HEK293 (cell line): ENCODE measurements around the gene GBA2.

ENCODE experiments used
- KLF7 ChIP-seq: fragments of 450-650 bp; formaldehyde crosslinking; IDR thresholded peaks from 2 replicates; pipeline ENCODE4 v1.5.1; 2016; ENCODE audit warnings: missing biosample characterization, missing genetic modification characterization, borderline replicate concordance
- KLF8 ChIP-seq: fragments of 450-650 bp; formaldehyde crosslinking; IDR thresholded peaks from 2 replicates; pipeline ENCODE4 v1.5.1; 2016; ENCODE audit warnings: missing biosample characterization, missing genetic modification characterization
- OVOL3 ChIP-seq: fragments of 450-650 bp; formaldehyde crosslinking; IDR thresholded peaks from 2 replicates; pipeline ENCODE4 v1.5.1; 2016; ENCODE audit warnings: missing biosample characterization, missing genetic modification characterization
- RBAK ChIP-seq: fragments of 450-650 bp; formaldehyde crosslinking; IDR thresholded peaks from 2 replicates; pipeline ENCODE4 v1.5.1; 2016; ENCODE audit warnings: missing biosample characterization, missing genetic modification characterization
- SP2 ChIP-seq: fragments of 450-650 bp; formaldehyde crosslinking; IDR thresholded peaks from 2 replicates; pipeline ENCODE4 v1.5.1; 2016; ENCODE audit warnings: missing biosample characterization, missing genetic modification characterization
- ZBTB20 ChIP-seq: fragments of 450-650 bp; formaldehyde crosslinking; IDR thresholded peaks from 2 replicates; pipeline ENCODE4 v1.5.1; 2016; ENCODE audit warnings: missing biosample characterization, missing genetic modification characterization
- ZBTB7A ChIP-seq: fragments of 450-650 bp; formaldehyde crosslinking; IDR thresholded peaks from 2 replicates; pipeline ENCODE4 v1.5.1; 2016; ENCODE audit warnings: low read depth, missing biosample characterization, missing genetic modification characterization
- ZNF121 ChIP-seq: fragments of 450-650 bp; formaldehyde crosslinking; IDR thresholded peaks from 2 replicates; pipeline ENCODE4 v1.5.1; 2016; ENCODE audit warnings: missing biosample characterization, missing genetic modification characterization
- ZNF140 ChIP-seq: fragments of 450-650 bp; formaldehyde crosslinking; IDR thresholded peaks from 2 replicates; pipeline ENCODE4 v1.5.1; 2016; ENCODE audit warnings: missing biosample characterization, missing genetic modification characterization
- ZNF16 ChIP-seq: fragments of 450-650 bp; formaldehyde crosslinking; IDR thresholded peaks from 2 replicates; pipeline ENCODE4 v1.5.1; 2016; ENCODE audit warnings: low read depth, missing biosample characterization, missing genetic modification characterization
- ZNF23 ChIP-seq: fragments of 450-650 bp; formaldehyde crosslinking; IDR thresholded peaks from 2 replicates; pipeline ENCODE4 v1.5.1; 2016; ENCODE audit warnings: missing biosample characterization, missing genetic modification characterization, borderline replicate concordance
- ZNF292 ChIP-seq: fragments of 450-650 bp; formaldehyde crosslinking; IDR thresholded peaks from 2 replicates; pipeline ENCODE4 v1.5.1; 2016; ENCODE audit warnings: low read depth, missing biosample characterization, missing genetic modification characterization, borderline replicate concordance
- ZNF391 ChIP-seq: fragments of 450-650 bp; formaldehyde crosslinking; IDR thresholded peaks from 2 replicates; pipeline ENCODE4 v1.5.1; 2016; ENCODE audit warnings: low read depth, missing biosample characterization, missing genetic modification characterization, borderline replicate concordance
- ZNF394 ChIP-seq: fragments of 450-650 bp; formaldehyde crosslinking; IDR thresholded peaks from 2 replicates; pipeline ENCODE4 v1.5.1; 2016; ENCODE audit warnings: missing biosample characterization, missing genetic modification characterization, mild to moderate bottlenecking, moderate library complexity, borderline replicate concordance
- ZNF404 ChIP-seq: fragments of 450-650 bp; formaldehyde crosslinking; IDR thresholded peaks from 2 replicates; pipeline ENCODE4 v1.5.1; 2017; ENCODE audit warnings: missing biosample characterization, missing genetic modification characterization
- ZNF416 ChIP-seq: fragments of 450-650 bp; formaldehyde crosslinking; IDR thresholded peaks from 2 replicates; pipeline ENCODE4 v1.5.1; 2016; ENCODE audit warnings: missing biosample characterization, missing genetic modification characterization
- ZNF433 ChIP-seq: fragments of 450-650 bp; formaldehyde crosslinking; IDR thresholded peaks from 2 replicates; pipeline ENCODE4 v1.5.1; 2016; ENCODE audit warnings: missing biosample characterization, missing genetic modification characterization, low read depth
- ZNF629 ChIP-seq: fragments of 450-650 bp; formaldehyde crosslinking; IDR thresholded peaks from 2 replicates; pipeline ENCODE4 v1.5.1; 2017; ENCODE audit warnings: missing biosample characterization, missing genetic modification characterization
- ZNF776 ChIP-seq: fragments of 450-650 bp; formaldehyde crosslinking; IDR thresholded peaks from 2 replicates; pipeline ENCODE4 v1.5.0; 2017; ENCODE audit warnings: missing biosample characterization, missing genetic modification characterization, borderline replicate concordance
- TF ChIP-seq, protein P1 (sequence below): fragments of 450-650 bp; IDR thresholded peaks from 2 replicates; pipeline ENCODE4 v1.5.1; 2018; ENCODE audit warnings: missing biosample characterization, mild to moderate bottlenecking, missing genetic modification characterization
- TF ChIP-seq, protein P2 (sequence below): fragments of 450-650 bp; formaldehyde crosslinking; IDR thresholded peaks from 2 replicates; pipeline ENCODE4 v1.5.1; 2016; ENCODE audit warnings: missing biosample characterization, missing genetic modification characterization
- TF ChIP-seq, protein P3 (sequence below): fragments of 450-650 bp; formaldehyde crosslinking; IDR thresholded peaks from 2 replicates; pipeline ENCODE4 v1.5.1; 2016; ENCODE audit warnings: missing biosample characterization, missing genetic modification characterization, borderline replicate concordance
- TF ChIP-seq, protein P4 (sequence below): fragments of 450-650 bp; formaldehyde crosslinking; IDR thresholded peaks from 2 replicates; pipeline ENCODE4; 2016; ENCODE audit warnings: missing biosample characterization, missing genetic modification characterization
- TF ChIP-seq, protein P5 (sequence below): IDR thresholded peaks from 2 replicates; pipeline ENCODE4 v1.6.1; 2011; ENCODE audit warnings: mild to moderate bottlenecking, low read depth, low read length, borderline replicate concordance
- TF ChIP-seq, protein P6 (sequence below): fragments of 450-650 bp; formaldehyde crosslinking; IDR thresholded peaks from 2 replicates; pipeline ENCODE4 v1.5.1; 2017; ENCODE audit warnings: missing biosample characterization, missing genetic modification characterization
- TF ChIP-seq, protein P7 (sequence below): fragments of 450-650 bp; formaldehyde crosslinking; optimal IDR thresholded peaks from 2 replicates; pipeline ENCODE3; 2016; ENCODE audit warnings: missing biosample characterization, mild to moderate bottlenecking, missing genetic modification characterization

GBA2 gene

DNA sequence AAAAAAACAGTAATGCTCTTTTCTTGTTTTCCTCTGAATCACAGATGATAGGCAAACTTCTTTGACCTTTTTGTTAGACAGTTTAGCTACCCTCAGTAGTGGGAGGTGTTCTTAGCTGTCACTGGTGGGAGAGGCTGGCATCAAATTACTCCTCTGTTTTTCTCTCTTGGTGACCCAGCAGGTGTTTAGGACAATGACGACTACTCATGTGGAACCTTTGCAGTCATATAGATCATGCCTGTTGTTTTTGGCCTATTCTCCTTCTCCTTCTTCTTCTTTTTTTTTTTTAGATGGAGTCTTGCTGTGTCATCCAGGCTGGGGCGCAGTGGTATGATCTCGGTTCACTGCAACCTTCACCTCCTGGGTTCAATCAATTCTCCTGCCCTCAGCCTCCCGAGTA, 27.0 kb upstream of the GBA2 start (continued):
- TF ChIP-seq, protein P1, sequence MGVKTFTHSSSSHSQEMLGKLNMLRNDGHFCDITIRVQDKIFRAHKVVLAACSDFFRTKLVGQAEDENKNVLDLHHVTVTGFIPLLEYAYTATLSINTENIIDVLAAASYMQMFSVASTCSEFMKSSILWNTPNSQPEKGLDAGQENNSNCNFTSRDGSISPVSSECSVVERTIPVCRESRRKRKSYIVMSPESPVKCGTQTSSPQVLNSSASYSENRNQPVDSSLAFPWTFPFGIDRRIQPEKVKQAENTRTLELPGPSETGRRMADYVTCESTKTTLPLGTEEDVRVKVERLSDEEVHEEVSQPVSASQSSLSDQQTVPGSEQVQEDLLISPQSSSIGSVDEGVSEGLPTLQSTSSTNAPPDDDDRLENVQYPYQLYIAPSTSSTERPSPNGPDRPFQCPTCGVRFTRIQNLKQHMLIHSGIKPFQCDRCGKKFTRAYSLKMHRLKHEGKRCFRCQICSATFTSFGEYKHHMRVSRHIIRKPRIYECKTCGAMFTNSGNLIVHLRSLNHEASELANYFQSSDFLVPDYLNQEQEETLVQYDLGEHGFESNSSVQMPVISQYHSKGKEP, result no peak
- peak; percentile 53; the same call in 1 of the 2 replicates for TF ChIP-seq KLF8
- TF ChIP-seq, protein P2, sequence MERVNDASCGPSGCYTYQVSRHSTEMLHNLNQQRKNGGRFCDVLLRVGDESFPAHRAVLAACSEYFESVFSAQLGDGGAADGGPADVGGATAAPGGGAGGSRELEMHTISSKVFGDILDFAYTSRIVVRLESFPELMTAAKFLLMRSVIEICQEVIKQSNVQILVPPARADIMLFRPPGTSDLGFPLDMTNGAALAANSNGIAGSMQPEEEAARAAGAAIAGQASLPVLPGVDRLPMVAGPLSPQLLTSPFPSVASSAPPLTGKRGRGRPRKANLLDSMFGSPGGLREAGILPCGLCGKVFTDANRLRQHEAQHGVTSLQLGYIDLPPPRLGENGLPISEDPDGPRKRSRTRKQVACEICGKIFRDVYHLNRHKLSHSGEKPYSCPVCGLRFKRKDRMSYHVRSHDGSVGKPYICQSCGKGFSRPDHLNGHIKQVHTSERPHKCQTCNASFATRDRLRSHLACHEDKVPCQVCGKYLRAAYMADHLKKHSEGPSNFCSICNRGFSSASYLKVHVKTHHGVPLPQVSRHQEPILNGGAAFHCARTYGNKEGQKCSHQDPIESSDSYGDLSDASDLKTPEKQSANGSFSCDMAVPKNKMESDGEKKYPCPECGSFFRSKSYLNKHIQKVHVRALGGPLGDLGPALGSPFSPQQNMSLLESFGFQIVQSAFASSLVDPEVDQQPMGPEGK (tag by site-specific recombination), result no peak
- no peak for TF ChIP-seq RBAK (tag by site-specific recombination)
- TF ChIP-seq ZNF776, result no peak
- TF ChIP-seq, protein P3, sequence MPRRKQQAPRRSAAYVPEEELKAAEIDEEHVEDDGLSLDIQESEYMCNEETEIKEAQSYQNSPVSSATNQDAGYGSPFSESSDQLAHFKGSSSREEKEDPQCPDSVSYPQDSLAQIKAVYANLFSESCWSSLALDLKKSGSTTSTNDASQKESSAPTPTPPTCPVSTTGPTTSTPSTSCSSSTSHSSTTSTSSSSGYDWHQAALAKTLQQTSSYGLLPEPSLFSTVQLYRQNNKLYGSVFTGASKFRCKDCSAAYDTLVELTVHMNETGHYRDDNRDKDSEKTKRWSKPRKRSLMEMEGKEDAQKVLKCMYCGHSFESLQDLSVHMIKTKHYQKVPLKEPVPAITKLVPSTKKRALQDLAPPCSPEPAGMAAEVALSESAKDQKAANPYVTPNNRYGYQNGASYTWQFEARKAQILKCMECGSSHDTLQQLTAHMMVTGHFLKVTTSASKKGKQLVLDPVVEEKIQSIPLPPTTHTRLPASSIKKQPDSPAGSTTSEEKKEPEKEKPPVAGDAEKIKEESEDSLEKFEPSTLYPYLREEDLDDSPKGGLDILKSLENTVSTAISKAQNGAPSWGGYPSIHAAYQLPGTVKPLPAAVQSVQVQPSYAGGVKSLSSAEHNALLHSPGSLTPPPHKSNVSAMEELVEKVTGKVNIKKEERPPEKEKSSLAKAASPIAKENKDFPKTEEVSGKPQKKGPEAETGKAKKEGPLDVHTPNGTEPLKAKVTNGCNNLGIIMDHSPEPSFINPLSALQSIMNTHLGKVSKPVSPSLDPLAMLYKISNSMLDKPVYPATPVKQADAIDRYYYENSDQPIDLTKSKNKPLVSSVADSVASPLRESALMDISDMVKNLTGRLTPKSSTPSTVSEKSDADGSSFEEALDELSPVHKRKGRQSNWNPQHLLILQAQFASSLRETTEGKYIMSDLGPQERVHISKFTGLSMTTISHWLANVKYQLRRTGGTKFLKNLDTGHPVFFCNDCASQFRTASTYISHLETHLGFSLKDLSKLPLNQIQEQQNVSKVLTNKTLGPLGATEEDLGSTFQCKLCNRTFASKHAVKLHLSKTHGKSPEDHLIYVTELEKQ, result no peak
- TF ChIP-seq KLF7, result no peak
- no peak for TF ChIP-seq ZNF433 (tag by site-specific recombination)
- no peak for TF ChIP-seq ZNF404 (tag by site-specific recombination)
- TF ChIP-seq OVOL3 (tag by site-specific recombination), result no peak
- TF ChIP-seq ZNF16, result no peak
- no peak for TF ChIP-seq ZNF121 (tag by site-specific recombination)
- no peak for TF ChIP-seq SP2
- TF ChIP-seq, protein P4, sequence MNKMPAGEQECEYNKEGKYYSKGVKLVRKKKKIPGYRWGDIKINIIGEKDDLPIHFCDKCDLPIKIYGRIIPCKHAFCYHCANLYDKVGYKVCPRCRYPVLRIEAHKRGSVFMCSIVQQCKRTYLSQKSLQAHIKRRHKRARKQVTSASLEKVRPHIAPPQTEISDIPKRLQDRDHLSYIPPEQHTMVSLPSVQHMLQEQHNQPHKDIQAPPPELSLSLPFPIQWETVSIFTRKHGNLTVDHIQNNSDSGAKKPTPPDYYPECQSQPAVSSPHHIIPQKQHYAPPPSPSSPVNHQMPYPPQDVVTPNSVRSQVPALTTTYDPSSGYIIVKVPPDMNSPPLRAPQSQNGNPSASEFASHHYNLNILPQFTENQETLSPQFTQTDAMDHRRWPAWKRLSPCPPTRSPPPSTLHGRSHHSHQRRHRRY (tag by site-specific recombination), result no peak
- TF ChIP-seq, protein P5, sequence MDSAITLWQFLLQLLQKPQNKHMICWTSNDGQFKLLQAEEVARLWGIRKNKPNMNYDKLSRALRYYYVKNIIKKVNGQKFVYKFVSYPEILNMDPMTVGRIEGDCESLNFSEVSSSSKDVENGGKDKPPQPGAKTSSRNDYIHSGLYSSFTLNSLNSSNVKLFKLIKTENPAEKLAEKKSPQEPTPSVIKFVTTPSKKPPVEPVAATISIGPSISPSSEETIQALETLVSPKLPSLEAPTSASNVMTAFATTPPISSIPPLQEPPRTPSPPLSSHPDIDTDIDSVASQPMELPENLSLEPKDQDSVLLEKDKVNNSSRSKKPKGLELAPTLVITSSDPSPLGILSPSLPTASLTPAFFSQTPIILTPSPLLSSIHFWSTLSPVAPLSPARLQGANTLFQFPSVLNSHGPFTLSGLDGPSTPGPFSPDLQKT, result no peak
- TF ChIP-seq ZNF292, result no peak
- TF ChIP-seq, protein P6, sequence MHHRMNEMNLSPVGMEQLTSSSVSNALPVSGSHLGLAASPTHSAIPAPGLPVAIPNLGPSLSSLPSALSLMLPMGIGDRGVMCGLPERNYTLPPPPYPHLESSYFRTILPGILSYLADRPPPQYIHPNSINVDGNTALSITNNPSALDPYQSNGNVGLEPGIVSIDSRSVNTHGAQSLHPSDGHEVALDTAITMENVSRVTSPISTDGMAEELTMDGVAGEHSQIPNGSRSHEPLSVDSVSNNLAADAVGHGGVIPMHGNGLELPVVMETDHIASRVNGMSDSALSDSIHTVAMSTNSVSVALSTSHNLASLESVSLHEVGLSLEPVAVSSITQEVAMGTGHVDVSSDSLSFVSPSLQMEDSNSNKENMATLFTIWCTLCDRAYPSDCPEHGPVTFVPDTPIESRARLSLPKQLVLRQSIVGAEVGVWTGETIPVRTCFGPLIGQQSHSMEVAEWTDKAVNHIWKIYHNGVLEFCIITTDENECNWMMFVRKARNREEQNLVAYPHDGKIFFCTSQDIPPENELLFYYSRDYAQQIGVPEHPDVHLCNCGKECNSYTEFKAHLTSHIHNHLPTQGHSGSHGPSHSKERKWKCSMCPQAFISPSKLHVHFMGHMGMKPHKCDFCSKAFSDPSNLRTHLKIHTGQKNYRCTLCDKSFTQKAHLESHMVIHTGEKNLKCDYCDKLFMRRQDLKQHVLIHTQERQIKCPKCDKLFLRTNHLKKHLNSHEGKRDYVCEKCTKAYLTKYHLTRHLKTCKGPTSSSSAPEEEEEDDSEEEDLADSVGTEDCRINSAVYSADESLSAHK (tag by site-specific recombination), result no peak
- no peak for TF ChIP-seq ZNF140 (tag by site-specific recombination)
- no peak for TF ChIP-seq ZNF394 (tag by site-specific recombination)
- TF ChIP-seq ZNF416 (tag by site-specific recombination), result no peak
- TF ChIP-seq ZNF391 (tag by site-specific recombination), result no peak
- no peak for TF ChIP-seq ZBTB7A (tag by site-specific recombination)
- peak; percentile 80 for TF ChIP-seq ZNF629 (tag by site-specific recombination)
- TF ChIP-seq, protein P7, sequence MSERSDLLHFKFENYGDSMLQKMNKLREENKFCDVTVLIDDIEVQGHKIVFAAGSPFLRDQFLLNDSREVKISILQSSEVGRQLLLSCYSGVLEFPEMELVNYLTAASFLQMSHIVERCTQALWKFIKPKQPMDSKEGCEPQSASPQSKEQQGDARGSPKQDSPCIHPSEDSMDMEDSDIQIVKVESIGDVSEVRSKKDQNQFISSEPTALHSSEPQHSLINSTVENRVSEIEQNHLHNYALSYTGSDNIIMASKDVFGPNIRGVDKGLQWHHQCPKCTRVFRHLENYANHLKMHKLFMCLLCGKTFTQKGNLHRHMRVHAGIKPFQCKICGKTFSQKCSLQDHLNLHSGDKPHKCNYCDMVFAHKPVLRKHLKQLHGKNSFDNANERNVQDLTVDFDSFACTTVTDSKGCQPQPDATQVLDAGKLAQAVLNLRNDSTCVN (tag by site-specific recombination), result no peak
- TF ChIP-seq ZNF23 (tag by site-specific recombination), result no peak
- no peak for TF ChIP-seq ZBTB20 (tag by site-specific recombination)
